SKM-1 (cell line): Measurements from ENCODE around the gene ACAD11.
A peak's percentile ranks its signal among the peaks of the same experiment; 100 is the strongest.
"Not testable (repeated sequence)": the region's sequence is repeated elsewhere in the genome, so short reads cannot be mapped to it uniquely, and the experiment has no call there.

Experiments
- DNase-seq: peaks from one replicate; lab custom pipeline; 2025; ENCODE audit not compliant: unreplicated experiment; lab: John Stamatoyannopoulos, UW

The ACAD11 gene

DNA sequence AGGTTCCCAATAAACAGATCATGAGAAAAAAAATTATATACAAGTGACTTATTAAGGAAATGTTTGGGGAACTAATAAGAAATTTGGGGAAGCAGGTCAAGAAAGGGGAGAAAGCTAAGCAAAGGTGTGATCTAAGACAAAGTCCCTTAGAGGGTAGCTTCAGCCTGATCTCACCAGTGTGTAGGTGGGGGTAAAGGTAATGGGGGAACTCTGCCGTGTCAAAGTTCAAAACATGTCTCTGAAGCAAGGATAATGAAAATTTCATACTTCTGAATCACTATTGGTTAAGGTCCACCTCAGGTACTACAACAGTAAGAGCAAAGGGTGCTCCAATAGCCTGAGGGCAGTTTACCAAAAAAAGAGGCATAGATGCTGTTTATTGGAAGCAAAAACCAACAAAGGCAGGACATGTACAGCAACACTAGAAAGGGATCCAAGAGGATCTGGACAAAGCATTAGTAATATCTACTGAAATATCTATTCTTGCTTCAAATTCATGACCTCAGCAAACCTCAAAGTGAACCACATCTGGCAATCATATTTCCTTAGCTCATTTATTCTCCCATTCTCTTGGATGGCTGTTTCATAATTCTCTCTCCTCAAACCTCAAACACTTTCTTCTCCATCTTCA, 6.9 kb downstream of the ACAD11 start:
- no peak for DNase-seq

GRCh38 chr3:132650153-132650552, 9.5 kb downstream of the ACAD11 start:
- DNase-seq: no peak

- no peak for DNase-seq
These were observed 14.6 kb downstream of the ACAD11 start for GRCh38 chr3:132645058-132645457.

DNA sequence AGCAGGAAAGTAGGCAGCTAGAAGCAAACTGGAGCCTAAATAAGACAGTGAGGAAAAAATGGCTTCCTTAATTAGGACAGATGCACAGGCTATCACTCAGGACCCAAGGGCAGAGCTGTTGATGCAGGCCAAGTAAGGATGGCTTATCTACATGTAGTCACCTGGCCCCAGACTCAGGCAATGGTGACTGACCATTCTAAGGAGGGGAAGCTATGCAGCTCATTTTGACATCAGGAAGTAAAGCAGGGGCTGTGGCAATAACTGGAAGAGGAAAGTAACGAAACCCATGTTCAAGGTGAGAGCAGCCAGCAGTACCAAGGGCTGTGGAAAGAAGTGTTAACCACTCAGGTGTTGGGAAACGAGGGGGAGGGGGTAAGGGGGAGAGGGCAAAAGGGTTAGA, 16.2 kb downstream of the ACAD11 start:
- DNase-seq: no peak

DNA sequence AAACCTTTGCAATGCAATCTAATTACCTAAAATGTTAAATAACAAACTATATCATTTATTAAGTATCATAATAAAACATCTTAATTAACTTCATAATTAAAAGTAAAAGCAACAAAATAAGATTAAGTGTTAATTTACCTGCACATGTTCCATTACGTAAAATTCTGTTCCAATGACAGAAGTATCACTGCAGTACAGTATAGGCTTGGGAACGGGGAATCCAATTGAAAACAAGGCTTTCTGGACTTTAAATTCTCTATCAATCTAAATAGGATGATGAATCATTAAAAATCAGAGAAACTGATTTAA, 17.1 kb downstream of the ACAD11 start:
- DNase-seq: no peak

GRCh38 chr3:132641837-132642538, 17.6 kb downstream of the ACAD11 start:
- DNase-seq: peak; percentile 70

DNA sequence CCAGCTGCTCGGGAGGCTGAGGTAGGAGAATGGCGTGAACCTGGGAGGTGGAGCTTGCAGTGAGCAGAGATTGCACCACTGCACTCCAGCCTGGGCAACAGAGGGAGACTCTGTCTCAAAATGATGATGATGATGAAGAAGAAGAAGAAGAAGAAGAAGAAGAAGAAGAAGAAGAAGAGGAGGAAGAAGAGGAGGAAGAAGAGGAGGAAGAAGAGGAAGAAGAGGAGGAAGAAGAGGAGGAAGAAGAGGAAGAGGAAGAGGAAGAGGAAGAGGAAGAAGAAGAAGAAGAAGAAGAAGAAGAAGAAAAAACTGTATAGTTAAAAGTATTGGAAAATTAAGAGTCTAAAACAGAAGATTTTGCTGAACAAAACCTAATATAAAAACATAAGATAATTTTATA, 18.2 kb downstream of the ACAD11 start:
- not testable (repeated sequence) for DNase-seq

DNA sequence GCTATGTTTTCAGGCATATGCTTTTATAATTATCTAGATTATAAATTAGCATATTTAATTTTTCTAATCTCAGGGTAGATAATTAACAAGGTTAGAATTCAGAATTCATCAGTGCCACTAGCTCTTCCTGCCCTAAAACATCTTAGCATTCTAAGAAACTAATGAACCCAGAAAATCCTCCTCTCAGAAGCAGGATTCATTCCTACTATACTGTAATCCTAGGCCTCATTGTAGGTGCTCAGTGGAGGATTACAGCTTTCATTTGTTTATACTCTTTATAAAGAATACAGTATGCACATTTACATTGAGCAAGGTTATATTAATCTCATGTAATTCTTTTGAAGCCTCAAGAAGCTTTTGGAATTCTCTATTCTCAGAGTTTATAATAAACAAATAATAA, 20.9 kb downstream of the ACAD11 start:
- DNase-seq: no peak

DNA sequence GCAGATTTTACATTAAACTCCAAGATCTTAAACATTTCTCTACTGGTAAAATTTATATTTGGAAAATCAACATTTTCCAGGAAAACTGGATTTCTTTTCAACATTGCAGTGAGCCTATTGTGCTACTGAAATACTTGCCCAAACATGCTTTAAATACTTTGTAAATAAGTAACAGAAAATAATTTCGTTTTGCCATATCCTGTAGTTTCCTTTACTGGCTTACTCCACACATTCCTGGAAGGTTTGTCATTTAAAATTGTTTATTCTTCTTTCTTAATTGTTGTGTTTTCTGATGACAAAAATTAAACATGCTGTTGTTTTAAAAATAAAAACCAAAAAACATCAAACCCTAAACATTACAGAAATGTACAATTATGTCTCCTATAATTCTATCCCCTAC, 22.0 kb downstream of the ACAD11 start:
- DNase-seq: no peak

DNA sequence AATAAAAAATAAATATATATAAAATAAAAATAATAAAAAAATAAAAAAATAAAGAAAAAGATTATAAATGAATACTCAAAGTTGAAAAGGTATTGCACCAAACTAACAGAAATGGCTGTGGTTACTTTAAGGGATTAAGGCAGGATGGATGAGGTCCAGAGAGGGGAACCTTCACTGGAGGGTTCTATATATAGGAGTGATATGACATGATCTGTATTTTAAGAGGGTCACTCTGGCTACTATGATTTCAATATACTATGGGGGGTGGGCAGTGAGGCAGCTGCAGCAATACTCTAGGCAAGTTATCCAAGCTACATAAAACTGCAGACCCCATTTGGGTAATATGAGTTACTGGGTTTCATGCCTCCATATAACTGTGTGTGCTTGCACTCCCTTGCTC, 24.6 kb downstream of the ACAD11 start:
- DNase-seq: no peak

DNA sequence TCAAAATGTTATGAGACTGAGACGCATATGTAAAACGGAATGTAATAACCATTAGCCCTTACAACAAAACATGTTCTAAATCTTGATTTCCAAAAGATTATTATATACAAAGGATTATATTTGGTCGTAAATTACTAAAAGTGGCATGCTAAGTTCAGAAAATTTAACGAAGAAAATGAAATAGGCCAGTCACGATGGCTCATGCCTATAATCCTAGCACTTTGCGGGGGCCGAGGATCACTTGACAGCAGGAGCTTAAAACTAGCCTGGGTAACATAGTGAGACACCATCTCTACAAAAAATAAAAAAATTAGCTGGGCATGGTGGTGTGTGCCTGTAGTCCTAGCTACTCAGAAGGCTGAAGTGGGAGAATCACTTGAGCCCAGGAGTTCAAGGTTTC, 29.0 kb downstream of the ACAD11 start:
- DNase-seq: no peak

- no peak for DNase-seq
These were observed 29.7 kb downstream of the ACAD11 start for GRCh38 chr3:132629928-132630327.

DNA sequence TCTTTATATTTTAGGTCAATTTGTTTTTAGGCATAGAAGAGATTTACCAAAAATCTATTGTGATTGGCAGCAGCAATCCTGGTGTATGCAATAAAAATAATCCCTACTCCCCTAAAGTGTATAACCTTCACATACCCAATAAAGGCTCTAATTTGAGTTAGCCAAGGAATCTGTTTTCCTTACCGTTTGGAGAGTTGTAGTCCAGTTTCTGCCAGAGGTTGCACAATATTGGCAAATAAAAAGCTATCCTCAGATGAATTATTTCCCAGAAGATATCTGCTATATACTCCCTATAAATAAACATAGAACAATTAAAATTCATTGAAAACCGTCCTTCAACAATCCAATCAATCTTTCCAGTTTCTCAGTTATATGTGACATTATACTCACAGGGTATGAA, 31.5 kb downstream of the ACAD11 start:
- DNase-seq: no peak

GRCh38 chr3:132626955-132627354, 32.7 kb downstream of the ACAD11 start:
- no peak for DNase-seq

- no peak for DNase-seq
These were observed 34.0 kb downstream of the ACAD11 start for GRCh38 chr3:132625613-132626012.

DNA sequence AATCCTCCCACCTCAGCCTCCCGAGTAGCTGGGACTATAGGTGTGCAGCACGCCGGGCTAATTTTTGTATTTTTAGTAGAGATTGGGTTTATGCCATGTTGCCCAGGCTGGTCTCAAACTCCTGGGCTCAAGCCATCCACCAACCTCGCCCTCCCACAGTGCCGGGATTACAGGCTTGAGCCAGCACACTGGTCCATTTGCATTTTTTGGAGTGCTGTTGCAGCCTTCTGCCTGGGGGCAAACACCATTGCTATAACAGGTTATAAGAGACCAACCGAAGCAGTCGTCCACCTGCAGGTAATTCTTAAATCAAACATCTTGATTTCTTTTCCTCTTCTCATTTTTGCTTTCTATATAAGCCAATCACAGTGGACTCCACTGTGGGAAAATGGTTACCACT, 34.8 kb downstream of the ACAD11 start:
- no peak for DNase-seq

DNA sequence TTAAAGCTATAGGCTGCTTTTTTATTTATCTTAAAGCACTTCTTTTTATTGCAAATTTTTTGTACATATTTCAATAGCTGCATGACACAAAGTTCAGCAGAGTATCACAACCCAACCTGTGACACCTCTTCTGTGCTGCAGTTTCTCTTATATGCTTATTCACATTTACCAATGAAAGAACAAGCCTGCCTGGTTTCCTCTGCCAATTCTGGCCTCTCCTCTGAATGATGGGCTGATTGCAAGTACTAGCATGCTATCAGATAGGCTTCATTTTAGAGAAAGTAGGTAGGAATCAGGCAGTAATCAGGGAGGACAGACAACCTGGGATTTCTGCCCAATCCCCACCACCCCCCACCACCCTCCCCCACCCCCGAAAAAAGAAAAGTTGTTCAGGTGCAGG, 36.0 kb downstream of the ACAD11 start:
- DNase-seq: no peak

DNA sequence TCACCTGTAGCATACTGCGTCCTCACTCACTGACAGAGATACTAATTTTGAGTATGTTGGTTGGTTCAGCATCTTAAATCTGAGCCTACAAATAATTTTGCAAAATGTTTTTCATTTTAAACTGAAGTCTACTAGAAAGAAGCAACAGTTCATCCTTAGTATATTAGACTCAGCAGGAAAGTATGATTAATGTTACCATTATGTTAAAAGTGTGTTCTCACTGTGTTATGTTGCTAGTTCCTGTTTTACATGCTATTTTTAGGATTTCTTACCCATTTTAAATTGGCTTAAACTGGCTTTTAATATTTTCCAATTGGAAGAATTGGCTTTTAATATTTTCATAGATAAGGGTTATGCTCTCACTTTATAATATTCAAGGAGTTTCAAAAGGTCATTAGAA, 36.8 kb downstream of the ACAD11 start:
- DNase-seq: no peak

- DNase-seq: no peak
These were observed 37.5 kb downstream of the ACAD11 start for GRCh38 chr3:132622148-132622547.

GRCh38 chr3:132616780-132617179, 42.8 kb downstream of the ACAD11 start:
- DNase-seq: no peak

GRCh38 chr3:132615881-132616280, 43.7 kb downstream of the ACAD11 start:
- no peak for DNase-seq

DNA sequence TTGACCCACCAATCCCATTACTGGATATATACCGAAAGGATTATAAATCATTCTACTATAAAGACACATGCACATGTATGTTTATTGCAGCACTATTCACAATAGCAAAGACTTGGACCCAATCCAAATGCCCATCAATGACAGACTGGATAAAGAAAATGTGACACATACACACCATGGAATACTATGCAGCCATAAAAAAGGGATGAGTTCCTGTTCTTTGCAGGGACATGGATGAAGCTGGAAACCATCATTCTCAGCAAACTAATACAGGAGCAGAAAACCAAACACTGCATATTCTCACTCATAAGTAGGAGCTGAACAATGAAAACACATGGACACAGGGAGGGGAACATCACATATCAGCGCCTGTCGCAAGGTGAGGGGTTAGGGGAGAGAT, 44.3 kb downstream of the ACAD11 start:
- not testable (repeated sequence) for DNase-seq

- DNase-seq: not testable (repeated sequence)
These were observed 53.0 kb downstream of the ACAD11 start for GRCh38 chr3:132606620-132607019.
